Liver (tissue), 9 donors: ENCODE results near the gene CETN3. TPM values are rescaled to one million over a fixed set of nuclear protein-coding genes. Genes with fewer than 3 reads are reported as not detected.

Experiments
- DNase-seq: peaks from one replicate; pipeline ENCODE4 v3.0.0-alpha.2; 2017; ENCODE audit warnings: low spot score
- H3K27ac ChIP-seq, 2 donors: one replicate each; pipeline ENCODE4 v1.7.0; 2013; ENCODE audit warnings: inconsistent platforms in 2 of 2, low read length in 2 of 2, control low read depth in 1 of 2, low read depth in 1 of 2, mild to moderate bottlenecking in 1 of 2
- H3K27me3 ChIP-seq, 4 donors: one replicate each; pipeline versions ENCODE4 v1.6.1 to v1.7.0; 2013; ENCODE audit warnings: low read length in 3 of 4, inconsistent platforms in 1 of 4, mild to moderate bottlenecking in 1 of 4, moderate library complexity in 1 of 4; ENCODE audit not compliant: control insufficient read depth in 4 of 4, insufficient read depth in 4 of 4
- H3K36me3 ChIP-seq, 4 donors: one replicate each; pipeline versions ENCODE4 v1.6.1 to v1.7.0; 2013; ENCODE audit warnings: low read length in 3 of 4, mild to moderate bottlenecking in 3 of 4, low read depth in 1 of 4, moderate library complexity in 1 of 4; ENCODE audit not compliant: control insufficient read depth in 4 of 4, insufficient read depth in 3 of 4
- H3K4me1 ChIP-seq, 4 donors: one replicate each; pipeline versions ENCODE4 v1.6.1 to v1.7.0; 2013; ENCODE audit warnings: low read length in 3 of 4, mild to moderate bottlenecking in 3 of 4, moderate library complexity in 1 of 4; ENCODE audit not compliant: control insufficient read depth in 4 of 4, insufficient read depth in 4 of 4
- H3K4me3 ChIP-seq, 3 donors: one replicate each; pipeline versions ENCODE4 v1.6.1 to v1.7.0; 2013; ENCODE audit warnings: low read length in 3 of 3, control low read depth in 1 of 3, low read depth in 1 of 3, mild to moderate bottlenecking in 1 of 3
- H3K9ac ChIP-seq, 2 donors: one replicate each; pipeline ENCODE4 v1.7.0; 2013; ENCODE audit warnings: low read length in 2 of 2, mild to moderate bottlenecking in 2 of 2, moderate library complexity in 2 of 2, control low read depth in 1 of 2, low read depth in 1 of 2
- H3K9me3 ChIP-seq, 4 donors: one replicate each; pipeline versions ENCODE4 v1.6.1 to v1.7.0; 2013; ENCODE audit warnings: low read length in 3 of 4; ENCODE audit not compliant: control insufficient read depth in 4 of 4
- ATF3 ChIP-seq: IDR thresholded peaks from 2 replicates; pipeline ENCODE4 v1.6.1; 2016; ENCODE audit warnings: antibody characterized with exemption
- CTCF ChIP-seq: fragments of 150-350 bp; IDR thresholded peaks from 2 replicates; pipeline ENCODE4 v1.5.1; 2017; ENCODE audit warnings: improper control_type of control experiment, low read depth, low read length; ENCODE audit not compliant: missing input control
- EGR1 ChIP-seq, 2 donors: IDR thresholded peaks; 2 replicates each; pipeline ENCODE4 v1.6.1; 2016 to 2018; ENCODE audit warnings: antibody characterized with exemption in 2 of 2, low read depth in 2 of 2
- FOXA1 ChIP-seq: IDR thresholded peaks from 2 replicates; pipeline ENCODE4 v1.6.1; 2016; ENCODE audit warnings: antibody characterized with exemption
- FOXA2 ChIP-seq: IDR thresholded peaks from 2 replicates; pipeline ENCODE4 v1.6.1; 2016; ENCODE audit warnings: antibody characterized with exemption
- GABPA ChIP-seq, 2 donors: IDR thresholded peaks in 1 of 2; conservative IDR thresholded peaks in 1 of 2; 2 replicates each; pipeline ENCODE4 v1.6.1; 2016; ENCODE audit warnings: antibody characterized with exemption in 2 of 2, mild to moderate bottlenecking in 1 of 2, moderate library complexity in 1 of 2
- HNF4A ChIP-seq, 2 donors: conservative IDR thresholded peaks; 2 replicates each; pipeline ENCODE4 v1.6.1; 2016; ENCODE audit warnings: antibody characterized with exemption in 2 of 2, mild to moderate bottlenecking in 2 of 2
- HNF4G ChIP-seq: IDR thresholded peaks from 2 replicates; pipeline ENCODE4 v1.6.1; 2016; ENCODE audit warnings: antibody characterized with exemption
- JUND ChIP-seq, 2 donors: IDR thresholded peaks; 2 replicates each; pipeline ENCODE4 v1.6.1; 2016; ENCODE audit warnings: antibody characterized with exemption in 2 of 2
- MAX ChIP-seq: IDR thresholded peaks from 2 replicates; pipeline ENCODE4 v1.6.1; 2016; ENCODE audit warnings: antibody characterized with exemption
- NR2F2 ChIP-seq: IDR thresholded peaks from 2 replicates; pipeline ENCODE4 v1.6.1; 2016; ENCODE audit warnings: antibody characterized with exemption
- RAD21 ChIP-seq, 2 donors: IDR thresholded peaks; 2 replicates each; pipeline ENCODE4 v1.6.1; 2016; ENCODE audit warnings: antibody characterized with exemption in 2 of 2, mild to moderate bottlenecking in 2 of 2
- REST ChIP-seq: IDR thresholded peaks from 2 replicates; pipeline ENCODE4 v1.6.1; 2016; ENCODE audit warnings: antibody characterized with exemption, mild to moderate bottlenecking
- RXRA ChIP-seq, 2 donors: IDR thresholded peaks; 2 replicates each; pipeline ENCODE4 v1.6.1; 2017 to 2018; ENCODE audit warnings: antibody characterized with exemption in 2 of 2, mild to moderate bottlenecking in 1 of 2
- SP1 ChIP-seq: IDR thresholded peaks from 2 replicates; pipeline ENCODE4 v1.6.1; 2018; ENCODE audit warnings: antibody characterized with exemption, mild to moderate bottlenecking
- TAF1 ChIP-seq: conservative IDR thresholded peaks from 2 replicates; pipeline ENCODE4 v1.6.1; 2016; ENCODE audit warnings: antibody characterized with exemption, mild to moderate bottlenecking
- YY1 ChIP-seq: IDR thresholded peaks from 2 replicates; pipeline ENCODE4 v1.6.1; 2016; ENCODE audit warnings: antibody characterized with exemption, mild to moderate bottlenecking
- ZBTB33 ChIP-seq: IDR thresholded peaks from 2 replicates; pipeline ENCODE4 v1.6.1; 2016; ENCODE audit warnings: antibody characterized with exemption
- polyA plus RNA-seq, 2 donors: library from polyadenylated mRNA; stranded (reverse) in 1 of 2; unstranded in 1 of 2; fragments of 200-250 nt in 1 of 2; fragments of >200 nt in 1 of 2; fragmentation: Nextera tagmentation in 1 of 2; extraction: Ambion mirVana in 1 of 2; gene quantifications; one replicate each; pipeline versions ENCODE4 v1.2.1 to v1.2.3, GENCODE V29; 2013 to 2015
- total RNA-seq, 2 donors: library from RNA; depleted of rRNA; stranded (reverse); fragments of >200 nt; gene quantifications; one replicate each; pipeline ENCODE4 v1.2.3, GENCODE V29; 2014
- donor health status: healthy.
- donor health status: healthy.
- donor health status: healthy.
- donor health status: healthy.
- donor health status: healthy.

CETN3 gene
- total and polyA plus RNA-seq, 4 donors, result 2.8 to 9.4 (median 6.9) TPM

GRCh38 chr5:90408571-90409317, 812 bp downstream of the CETN3 start (continued):
- TF ChIP-seq JUND (IDR thresholded peaks at IDR 0.05) (no peak), FOXA1 (no peak), HNF4G (no peak)

GRCh38 chr5:90406466-90406865, 3.1 kb downstream of the CETN3 start:
- Histone ChIP-seq H3K27ac (no peak overlapping the region), H3K36me3 (peaks cover 0 to 9% (median 2%) of the 10 kb centered on the region in 4 donors), H3K27me3 (no peaks in the 10 kb centered on the region), H3K9me3 (no peaks in the 10 kb centered on the region), H3K9ac (no peak overlapping the region), H3K4me1 (peaks cover 4 to 15% (median 8%) of the 10 kb centered on the region in 4 donors), H3K4me3 (no peak overlapping the region)
- DNase-seq, result no peak
- TF ChIP-seq JUND (IDR thresholded peaks at IDR 0.05) (no peak), HNF4G (no peak), TAF1 (no peak), GABPA (IDR thresholded peaks at IDR 0.05 in 1 of 2, conservative IDR thresholded peaks at IDR 0.05 in 1 of 2) (no peak), RXRA (IDR thresholded peaks at IDR 0.05) (no peak), ZBTB33 (no peak), CTCF (no peak), YY1 (no peak), REST (no peak), HNF4A (conservative IDR thresholded peaks at IDR 0.05) (no peak), NR2F2 (no peak), ATF3 (no peak), FOXA2 (no peak), SP1 (no peak), EGR1 (IDR thresholded peaks at IDR 0.05; ENCODE audit: low read depth in 2 of 2) (no peak), RAD21 (IDR thresholded peaks at IDR 0.05) (no peak), MAX (no peak)
